ENCODE data around the gene NCOR1. TPM values are rescaled to one million over a fixed set of nuclear protein-coding genes. Genes with fewer than 3 reads are reported as not detected.

NCOR1 gene
- total and polyA plus RNA-seq, 9 of the 15 experiments (the other 6 are each of a cell fraction or from before 2014, with no cell fraction given): 20.2 to 66.5 (median 50.9) TPM

DNA sequence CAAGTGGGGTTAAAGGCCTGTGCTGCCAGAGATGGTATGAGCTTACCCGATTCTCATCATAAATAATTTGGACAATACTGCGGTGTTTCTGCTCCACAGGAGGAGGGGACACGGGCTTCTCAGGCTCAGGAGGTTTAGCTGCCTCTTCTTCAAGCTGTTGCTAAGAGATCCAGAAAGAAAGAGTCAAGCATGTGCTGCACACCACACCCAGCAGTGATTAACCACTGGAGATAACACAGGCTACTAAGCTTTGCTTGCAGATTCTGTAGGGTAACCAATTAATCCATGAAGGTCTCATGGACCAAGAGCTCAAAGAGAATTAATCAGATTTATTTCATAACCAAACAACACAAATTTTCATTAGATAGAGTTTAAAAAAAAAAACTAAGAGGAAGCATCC is 56.6 kb downstream of the NCOR1 start (continued):
- TF ChIP-seq, protein P1, sequence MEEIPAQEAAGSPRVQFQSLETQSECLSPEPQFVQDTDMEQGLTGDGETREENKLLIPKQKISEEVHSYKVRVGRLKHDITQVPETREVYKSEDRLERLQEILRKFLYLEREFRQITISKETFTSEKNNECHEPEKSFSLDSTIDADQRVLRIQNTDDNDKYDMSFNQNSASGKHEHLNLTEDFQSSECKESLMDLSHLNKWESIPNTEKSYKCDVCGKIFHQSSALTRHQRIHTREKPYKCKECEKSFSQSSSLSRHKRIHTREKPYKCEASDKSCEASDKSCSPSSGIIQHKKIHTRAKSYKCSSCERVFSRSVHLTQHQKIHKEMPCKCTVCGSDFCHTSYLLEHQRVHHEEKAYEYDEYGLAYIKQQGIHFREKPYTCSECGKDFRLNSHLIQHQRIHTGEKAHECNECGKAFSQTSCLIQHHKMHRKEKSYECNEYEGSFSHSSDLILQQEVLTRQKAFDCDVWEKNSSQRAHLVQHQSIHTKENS (CRISPR knock-in tag; IDR thresholded peaks at IDR 0.05): no peak
- TF ChIP-seq ZNF184 (CRISPR knock-in tag; IDR thresholded peaks at IDR 0.05) (no peak), PTBP1 (IDR thresholded peaks at IDR 0.05; ENCODE audit: low read depth, low read length) (no peak), LARP7 (IDR thresholded peaks at IDR 0.05) (no peak), CLOCK (CRISPR knock-in tag; IDR thresholded peaks at IDR 0.05; ENCODE audit: borderline replicate concordance) (no peak), NRF1 (conservative IDR thresholded peaks at IDR 0.05 in 1 of 2, IDR thresholded peaks at IDR 0.05 in 1 of 2) (no peak), ZFP36 (IDR thresholded peaks at IDR 0.05; ENCODE audit: low read depth, low read length, partially characterized antibody) (no peak), ZNF311 (CRISPR knock-in tag; IDR thresholded peaks at IDR 0.05) (no peak)
- TF ChIP-seq, protein P2, sequence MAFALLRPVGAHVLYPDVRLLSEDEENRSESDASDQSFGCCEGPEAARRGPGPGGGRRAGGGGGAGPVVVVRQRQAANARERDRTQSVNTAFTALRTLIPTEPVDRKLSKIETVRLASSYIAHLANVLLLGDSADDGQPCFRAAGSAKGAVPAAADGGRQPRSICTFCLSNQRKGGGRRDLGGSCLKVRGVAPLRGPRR (CRISPR knock-in tag; IDR thresholded peaks at IDR 0.05): no peak
- TF ChIP-seq, protein P3, sequence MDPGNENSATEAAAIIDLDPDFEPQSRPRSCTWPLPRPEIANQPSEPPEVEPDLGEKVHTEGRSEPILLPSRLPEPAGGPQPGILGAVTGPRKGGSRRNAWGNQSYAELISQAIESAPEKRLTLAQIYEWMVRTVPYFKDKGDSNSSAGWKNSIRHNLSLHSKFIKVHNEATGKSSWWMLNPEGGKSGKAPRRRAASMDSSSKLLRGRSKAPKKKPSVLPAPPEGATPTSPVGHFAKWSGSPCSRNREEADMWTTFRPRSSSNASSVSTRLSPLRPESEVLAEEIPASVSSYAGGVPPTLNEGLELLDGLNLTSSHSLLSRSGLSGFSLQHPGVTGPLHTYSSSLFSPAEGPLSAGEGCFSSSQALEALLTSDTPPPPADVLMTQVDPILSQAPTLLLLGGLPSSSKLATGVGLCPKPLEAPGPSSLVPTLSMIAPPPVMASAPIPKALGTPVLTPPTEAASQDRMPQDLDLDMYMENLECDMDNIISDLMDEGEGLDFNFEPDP (CRISPR knock-in tag; IDR thresholded peaks at IDR 0.05): no peak
